DOHH2 (cell line): Measurements from ENCODE around the gene KERA.

Experiments used
- H3F3A ChIP-seq: fragments of 200-600 bp; sonication (generic), shearing (Covaris generic); 2 replicates; pipeline ENCODE4 v1.6.0; 2016; ENCODE audit warnings: antibody characterized with exemption, mild to moderate bottlenecking; ENCODE audit not compliant: control insufficient read depth, insufficient read depth
- H3K27ac ChIP-seq: fragments of 200-600 bp; sonication (generic); 2 replicates; pipeline ENCODE4 v1.5.1; 2014; ENCODE audit warnings: low read depth, mild to moderate bottlenecking, low read length, moderate library complexity
- H3K27me3 ChIP-seq: fragments of 200-600 bp; sonication (generic); 2 replicates; pipeline ENCODE4 v1.6.1; 2014; ENCODE audit warnings: mild to moderate bottlenecking, low read length, mixed read lengths; ENCODE audit not compliant: control insufficient read depth
- H3K36me3 ChIP-seq: fragments of 200-600 bp; sonication (generic); 2 replicates; pipeline ENCODE4 v1.6.1; 2014; ENCODE audit warnings: mild to moderate bottlenecking, low read length, moderate library complexity, mixed read lengths; ENCODE audit not compliant: control insufficient read depth
- H3K4me1 ChIP-seq: fragments of 200-600 bp; sonication (generic); 2 replicates; pipeline ENCODE4 v1.6.1; 2014; ENCODE audit warnings: mild to moderate bottlenecking, low read length, mixed read lengths; ENCODE audit not compliant: control insufficient read depth
- H3K4me2 ChIP-seq: fragments of 200-600 bp; sonication (generic); 2 replicates; pipeline ENCODE4 v1.6.0; 2014; ENCODE audit warnings: mild to moderate bottlenecking, low read length, moderate library complexity
- H3K4me3 ChIP-seq: fragments of 200-600 bp; sonication (generic); 2 replicates; pipeline ENCODE4 v1.5.1; 2014; ENCODE audit warnings: mild to moderate bottlenecking, low read length, mixed read lengths
- H3K79me2 ChIP-seq: fragments of 200-600 bp; sonication (generic); 2 replicates; pipeline ENCODE4 v1.6.1; 2014; ENCODE audit warnings: mild to moderate bottlenecking, low read length, mixed read lengths; ENCODE audit not compliant: control insufficient read depth
- H3K9me2 ChIP-seq: fragments of 200-600 bp; sonication (generic); replicated peaks from 2 replicates; pipeline ENCODE4 v1.6.1; 2014; ENCODE audit warnings: mild to moderate bottlenecking, low read length, mixed read lengths; ENCODE audit not compliant: control insufficient read depth
- H3K9me3 ChIP-seq: fragments of 200-600 bp; sonication (generic); 2 replicates; pipeline ENCODE4 v1.6.1; 2014; ENCODE audit warnings: antibody characterized with exemption, low read length, mixed read lengths; ENCODE audit not compliant: control insufficient read depth, insufficient read depth
- H4K20me1 ChIP-seq: fragments of 200-600 bp; sonication (generic); 2 replicates; pipeline ENCODE4 v1.6.0; 2014; ENCODE audit warnings: low read depth, mild to moderate bottlenecking, antibody characterized with exemption, low read length, moderate library complexity; ENCODE audit not compliant: control insufficient read depth, insufficient read depth
- EZH2phosphoT487 ChIP-seq: fragments of 200-600 bp; sonication (generic); IDR thresholded peaks from 2 replicates; pipeline ENCODE4 v1.6.1; 2017; ENCODE audit warnings: borderline replicate concordance, mild to moderate bottlenecking, antibody characterized with exemption, low read length, moderate library complexity, mixed read lengths
- TF ChIP-seq, protein P1 (sequence below): fragments of 200-600 bp; sonication (generic); IDR thresholded peaks from one replicate; pipeline ENCODE4 v1.5.1; 2014; ENCODE audit warnings: antibody characterized with exemption, mild to moderate bottlenecking, low read depth, low read length; ENCODE audit not compliant: poor library complexity, severe bottlenecking

Gene KERA

DNA sequence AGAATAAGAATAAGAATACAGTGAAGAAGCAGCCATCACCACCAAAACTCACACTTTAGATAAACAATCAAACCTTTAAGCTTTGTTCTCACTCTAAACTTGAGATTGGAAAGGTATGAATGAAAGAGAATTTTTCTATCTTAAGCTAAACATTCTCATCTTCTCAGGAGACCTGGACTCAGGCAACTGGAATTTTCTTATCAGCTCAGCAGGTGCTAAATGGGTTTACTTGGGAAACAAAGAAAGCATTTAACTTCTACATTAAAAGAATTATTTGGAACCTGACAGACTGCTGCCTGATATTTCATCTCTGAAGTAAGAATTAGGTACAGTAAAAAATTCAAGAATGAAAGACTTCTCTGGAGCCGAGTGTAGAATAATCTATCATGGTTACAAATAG lies 20.7 kb upstream of the KERA start:
- H3K27me3 ChIP-seq: no peaks in the 10 kb centered on the region
- H3K4me2 ChIP-seq: no peak overlapping the region
- no peaks in the 10 kb centered on the region for H4K20me1 ChIP-seq
- H3K79me2 ChIP-seq: no peaks in the 10 kb centered on the region
- no peak overlapping the region for H3K4me3 ChIP-seq
- no peaks in the 10 kb centered on the region for H3K4me1 ChIP-seq
- H3F3A ChIP-seq: no peaks in the 10 kb centered on the region
- TF ChIP-seq, protein P1, sequence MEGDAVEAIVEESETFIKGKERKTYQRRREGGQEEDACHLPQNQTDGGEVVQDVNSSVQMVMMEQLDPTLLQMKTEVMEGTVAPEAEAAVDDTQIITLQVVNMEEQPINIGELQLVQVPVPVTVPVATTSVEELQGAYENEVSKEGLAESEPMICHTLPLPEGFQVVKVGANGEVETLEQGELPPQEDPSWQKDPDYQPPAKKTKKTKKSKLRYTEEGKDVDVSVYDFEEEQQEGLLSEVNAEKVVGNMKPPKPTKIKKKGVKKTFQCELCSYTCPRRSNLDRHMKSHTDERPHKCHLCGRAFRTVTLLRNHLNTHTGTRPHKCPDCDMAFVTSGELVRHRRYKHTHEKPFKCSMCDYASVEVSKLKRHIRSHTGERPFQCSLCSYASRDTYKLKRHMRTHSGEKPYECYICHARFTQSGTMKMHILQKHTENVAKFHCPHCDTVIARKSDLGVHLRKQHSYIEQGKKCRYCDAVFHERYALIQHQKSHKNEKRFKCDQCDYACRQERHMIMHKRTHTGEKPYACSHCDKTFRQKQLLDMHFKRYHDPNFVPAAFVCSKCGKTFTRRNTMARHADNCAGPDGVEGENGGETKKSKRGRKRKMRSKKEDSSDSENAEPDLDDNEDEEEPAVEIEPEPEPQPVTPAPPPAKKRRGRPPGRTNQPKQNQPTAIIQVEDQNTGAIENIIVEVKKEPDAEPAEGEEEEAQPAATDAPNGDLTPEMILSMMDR: no peak
- no peak for TF ChIP-seq EZH2phosphoT487
- no peaks in the 10 kb centered on the region for H3K9me3 ChIP-seq
- H3K9me2 ChIP-seq: no peaks in the 10 kb centered on the region
- H3K27ac ChIP-seq: no peak overlapping the region
- no peaks in the 10 kb centered on the region for H3K36me3 ChIP-seq

DNA sequence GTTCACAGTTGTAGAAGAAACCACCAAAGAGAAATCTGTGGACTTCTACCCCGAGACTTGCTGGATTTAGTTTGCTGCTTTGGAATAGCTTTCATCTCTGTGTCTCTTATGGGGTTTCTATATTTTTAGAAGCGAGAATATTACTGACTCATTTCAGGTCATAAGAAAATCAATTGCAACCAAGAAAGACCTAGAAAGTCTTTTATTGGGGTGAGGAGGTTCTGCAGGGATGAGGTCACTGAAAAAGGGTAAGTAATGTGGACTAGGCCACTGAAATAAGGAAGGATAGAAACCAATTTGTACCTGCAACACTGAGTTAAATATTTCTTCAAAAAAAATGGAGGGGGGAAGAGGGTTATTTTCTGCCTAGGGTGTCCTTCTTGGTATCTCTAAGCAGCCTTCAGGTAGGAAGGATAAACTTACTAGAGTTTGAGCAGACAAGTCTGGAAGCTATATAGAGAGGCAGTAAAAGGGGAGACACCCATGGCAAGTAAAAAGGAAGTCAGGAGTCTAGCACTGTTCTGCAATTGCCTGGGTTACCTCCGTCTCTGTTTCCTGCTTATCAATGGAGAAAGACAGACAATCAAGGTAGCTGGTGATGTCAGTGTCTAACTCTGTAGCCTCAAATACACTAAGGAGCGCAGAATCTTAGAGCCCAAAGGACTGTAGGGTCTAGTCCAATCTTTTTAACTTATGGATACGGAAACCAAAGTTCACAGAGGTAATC lies 19.6 kb upstream of the KERA start:
- H3K27ac ChIP-seq: no peak overlapping the region
- H3K4me2 ChIP-seq: no peak overlapping the region
- H3K27me3 ChIP-seq: no peaks in the 10 kb centered on the region
- no peaks in the 10 kb centered on the region for H3K9me2 ChIP-seq
- H3K36me3 ChIP-seq: no peaks in the 10 kb centered on the region
- H3K9me3 ChIP-seq: no peaks in the 10 kb centered on the region
- no peaks in the 10 kb centered on the region for H3K79me2 ChIP-seq
- no peaks in the 10 kb centered on the region for H3K4me1 ChIP-seq
- no peak for TF ChIP-seq EZH2phosphoT487
- TF ChIP-seq, protein P1: no peak
- H4K20me1 ChIP-seq: no peaks in the 10 kb centered on the region
- H3K4me3 ChIP-seq: no peak overlapping the region
- no peaks in the 10 kb centered on the region for H3F3A ChIP-seq

DNA sequence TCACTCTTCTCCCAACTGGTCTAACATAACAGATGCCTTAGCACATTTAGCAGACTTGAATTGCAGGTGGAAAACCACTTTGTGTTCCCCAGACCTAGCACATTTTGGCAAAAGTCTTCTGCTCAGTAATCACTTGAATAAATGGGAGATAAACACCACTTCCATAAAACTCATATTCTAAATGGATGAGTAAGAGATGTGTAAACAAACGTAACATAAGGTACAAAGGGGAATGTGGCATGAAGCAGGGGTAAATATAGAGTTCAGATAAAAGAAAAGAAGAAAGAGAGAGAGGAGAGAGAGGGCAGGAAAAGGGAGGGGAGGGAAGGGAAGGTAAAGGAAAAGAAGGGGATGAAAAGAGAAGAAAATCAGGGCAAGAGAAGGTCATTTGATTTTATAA lies 17.0 kb upstream of the KERA start:
- no peak overlapping the region for H3K4me3 ChIP-seq
- H3K9me2 ChIP-seq: no peaks in the 10 kb centered on the region
- no peak overlapping the region for H3K4me2 ChIP-seq
- H3K79me2 ChIP-seq: no peaks in the 10 kb centered on the region
- no peaks in the 10 kb centered on the region for H3K27me3 ChIP-seq
- no peaks in the 10 kb centered on the region for H3F3A ChIP-seq
- H3K4me1 ChIP-seq: no peaks in the 10 kb centered on the region
- H3K9me3 ChIP-seq: no peaks in the 10 kb centered on the region
- TF ChIP-seq, protein P1: no peak
- TF ChIP-seq EZH2phosphoT487: no peak
- H3K27ac ChIP-seq: no peak overlapping the region
- H3K36me3 ChIP-seq: no peaks in the 10 kb centered on the region
- no peaks in the 10 kb centered on the region for H4K20me1 ChIP-seq
